Erythroblast (primary cell): ENCODE measurements around the gene CRHR2.

ENCODE experiments used
- GATA1 ChIP-seq: IDR thresholded peaks from 2 replicates; pipeline ENCODE4 v1.6.1; 2011; ENCODE audit warnings: low read depth, mild to moderate bottlenecking, control low read depth, low read length, moderate library complexity
- POLR2A ChIP-seq: IDR thresholded peaks from 2 replicates; pipeline ENCODE4 v1.6.1; 2011; ENCODE audit warnings: mild to moderate bottlenecking, low read length

GRCh38 chr7:30723776-30724175 lies 41.5 kb upstream of the CRHR2 start:
- TF ChIP-seq POLR2A (no peak), GATA1 (no peak)
